Colon (tissue), 2 donors: ENCODE results near the gene NTRK2.

Experiments used
- FAIRE-seq: peaks from 2 replicates; lab custom pipeline; 2012; peaks lifted over from hg19 to GRCh38; lab: Jason Lieb, UNC
- donor health status: control.
- donor health status: control.

NTRK2 gene

GRCh38 chr9:84819491-84819991, 150.0 kb downstream of the NTRK2 start:
- no peak for FAIRE-seq

GRCh38 chr9:84821431-84821830, 151.9 kb downstream of the NTRK2 start:
- no peak for FAIRE-seq

GRCh38 chr9:84822589-84823233, 153.2 kb downstream of the NTRK2 start:
- no peak for FAIRE-seq

GRCh38 chr9:84823421-84824271, 154.1 kb downstream of the NTRK2 start:
- no peak for FAIRE-seq

GRCh38 chr9:84827216-84827765, 157.8 kb downstream of the NTRK2 start:
- FAIRE-seq = no peak

GRCh38 chr9:84828046-84828445, 158.5 kb downstream of the NTRK2 start:
- FAIRE-seq = no peak

GRCh38 chr9:84829471-84829870, 159.9 kb downstream of the NTRK2 start:
- FAIRE-seq = no peak

GRCh38 chr9:84829997-84830696, 160.6 kb downstream of the NTRK2 start:
- FAIRE-seq = no peak

- no peak for FAIRE-seq
Measured at GRCh38 chr9:84831377-84831776, 161.8 kb downstream of the NTRK2 start.

- FAIRE-seq = no peak
Measured at GRCh38 chr9:84832453-84832852, 162.9 kb downstream of the NTRK2 start.

GRCh38 chr9:84834426-84834825, 164.9 kb downstream of the NTRK2 start:
- FAIRE-seq = no peak

- FAIRE-seq = no peak
Measured at GRCh38 chr9:84835745-84836144, 166.2 kb downstream of the NTRK2 start.

GRCh38 chr9:84838879-84839278, 169.3 kb downstream of the NTRK2 start:
- no peak for FAIRE-seq

GRCh38 chr9:84839541-84839940, 170.0 kb downstream of the NTRK2 start:
- FAIRE-seq = no peak

- FAIRE-seq = no peak
Measured at GRCh38 chr9:84841931-84842330, 172.4 kb downstream of the NTRK2 start.

GRCh38 chr9:84843175-84843824, 173.8 kb downstream of the NTRK2 start:
- no peak for FAIRE-seq

GRCh38 chr9:84845956-84846900, 176.7 kb downstream of the NTRK2 start:
- no peak for FAIRE-seq

GRCh38 chr9:84846906-84847305, 177.4 kb downstream of the NTRK2 start:
- FAIRE-seq = no peak

- no peak for FAIRE-seq
Measured at GRCh38 chr9:84849049-84849448, 179.5 kb downstream of the NTRK2 start.

- FAIRE-seq = no peak
Measured at GRCh38 chr9:84850830-84851392, 181.4 kb downstream of the NTRK2 start.
